Tibial artery (tissue), 4 donors: ENCODE results near the gene SREK1.

Experiments
- DNase-seq, 2 donors: peaks; one replicate each; pipeline ENCODE4 v3.0.0-alpha.2; 2019
- H3K27ac ChIP-seq, 2 donors: fragments of 200-600 bp; sonication (generic) in 1 of 2; 1 replicate in 1 of 2; 2 replicates in 1 of 2; pipeline ENCODE4 v1.5.1; 2018 to 2019; ENCODE audit warnings: mild to moderate bottlenecking in 1 of 2
- H3K27me3 ChIP-seq, 2 donors: fragments of 200-600 bp; sonication (generic) in 1 of 2; one replicate each; pipeline versions ENCODE4 v1.5.1 to v1.6.0; 2016 to 2019
- H3K36me3 ChIP-seq, 3 donors: fragments of 200-600 bp; sonication (generic) in 2 of 3; one replicate each; pipeline ENCODE4 v1.5.1; 2016 to 2019; ENCODE audit warnings: mild to moderate bottlenecking in 2 of 3
- H3K4me1 ChIP-seq, 4 donors: fragments of 200-600 bp; sonication (generic) in 2 of 4; 1 replicate in 3 of 4; 2 replicates in 1 of 4; pipeline ENCODE4 v1.5.1; 2016 to 2019
- H3K4me3 ChIP-seq, 2 donors: fragments of 200-600 bp; sonication (generic) in 1 of 2; 1 replicate in 1 of 2; 2 replicates in 1 of 2; pipeline ENCODE4 v1.5.1; 2018 to 2019; ENCODE audit warnings: mild to moderate bottlenecking in 2 of 2
- H3K9me3 ChIP-seq, 3 donors: fragments of 200-600 bp; sonication (generic) in 1 of 3; one replicate each; pipeline ENCODE4 v1.5.1; 2016 to 2019
- intact Hi-C: fragments of 100-400 bp; cut with DNase I; formaldehyde crosslinking; loops from one replicate; pipeline ENCODE4 v1.15.0; 2023; ENCODE audit warnings: low total_unique reads
- TF ChIP-seq, protein P1 (sequence below), 2 experiments: fragments of 200-600 bp in 1 of 2; fragments of 450-650 bp in 1 of 2; IDR thresholded peaks; one replicate each; pipeline ENCODE4 v1.5.1; 2017 to 2019; ENCODE audit warnings: antibody characterized with exemption in 2 of 2, mild to moderate bottlenecking in 1 of 2, moderate library complexity in 1 of 2

SREK1 gene, protein sequence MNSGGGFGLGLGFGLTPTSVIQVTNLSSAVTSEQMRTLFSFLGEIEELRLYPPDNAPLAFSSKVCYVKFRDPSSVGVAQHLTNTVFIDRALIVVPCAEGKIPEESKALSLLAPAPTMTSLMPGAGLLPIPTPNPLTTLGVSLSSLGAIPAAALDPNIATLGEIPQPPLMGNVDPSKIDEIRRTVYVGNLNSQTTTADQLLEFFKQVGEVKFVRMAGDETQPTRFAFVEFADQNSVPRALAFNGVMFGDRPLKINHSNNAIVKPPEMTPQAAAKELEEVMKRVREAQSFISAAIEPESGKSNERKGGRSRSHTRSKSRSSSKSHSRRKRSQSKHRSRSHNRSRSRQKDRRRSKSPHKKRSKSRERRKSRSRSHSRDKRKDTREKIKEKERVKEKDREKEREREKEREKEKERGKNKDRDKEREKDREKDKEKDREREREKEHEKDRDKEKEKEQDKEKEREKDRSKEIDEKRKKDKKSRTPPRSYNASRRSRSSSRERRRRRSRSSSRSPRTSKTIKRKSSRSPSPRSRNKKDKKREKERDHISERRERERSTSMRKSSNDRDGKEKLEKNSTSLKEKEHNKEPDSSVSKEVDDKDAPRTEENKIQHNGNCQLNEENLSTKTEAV

DNA sequence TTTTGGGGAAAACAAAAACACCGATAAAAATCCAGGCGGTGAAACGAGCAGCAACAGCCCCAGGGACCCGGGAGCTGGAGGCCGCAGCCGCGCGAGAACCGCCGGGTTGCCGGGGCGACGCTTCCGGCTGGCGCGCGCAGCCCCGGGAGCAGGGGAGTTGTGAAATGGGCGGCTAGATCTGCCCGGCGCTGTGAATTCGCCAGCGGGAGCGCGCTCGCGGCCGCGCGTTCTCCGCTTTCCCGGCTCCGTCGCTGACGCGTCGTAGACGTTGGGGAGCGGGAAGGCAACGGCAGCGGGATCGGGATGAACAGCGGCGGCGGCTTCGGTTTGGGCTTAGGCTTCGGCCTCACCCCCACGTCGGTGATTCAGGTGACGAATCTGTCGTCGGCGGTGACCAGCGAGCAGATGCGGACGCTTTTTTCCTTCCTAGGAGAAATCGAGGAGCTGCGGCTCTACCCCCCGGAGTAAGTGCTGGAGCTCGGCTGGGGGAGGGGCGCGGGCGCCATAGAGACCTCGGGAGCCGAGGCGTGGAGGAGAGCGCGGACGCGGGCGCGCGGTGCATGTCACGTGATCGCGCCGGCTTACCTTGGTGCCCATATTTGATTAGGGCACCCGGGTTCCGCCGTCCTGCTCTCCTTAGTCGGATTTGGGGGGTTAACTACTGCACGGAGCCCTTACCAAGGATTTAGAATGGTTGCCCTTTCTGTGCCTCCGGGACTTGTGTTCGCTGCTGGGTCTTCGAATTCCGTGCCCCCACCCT is at the start of gene SREK1:
SREK1 (plus strand) TSS at position 227 of the 760 bp plus-strand sequence; CDS start at position 304, 77 bp downstream.
- intact Hi-C loops = loop anchor here (2.0 to 10.0 kb wide), 2 partner anchors 217 to 519 kb away; partner anchors contain the start of genes ERBIN, SHLD3, TRAPPC13 and TRIM23
- peak; percentile 92 to 95 for DNase-seq
- Histone ChIP-seq H3K4me1 (peaks cover 0 to 39% (median 22%) of the 10 kb centered on the region in 4 donors), H3K36me3 (no peaks in the 10 kb centered on the region), H3K4me3 (peak within 1 kb of the TSS; percentile 77 to 90), H3K27me3 (no peaks in the 10 kb centered on the region), H3K9me3 (no peaks in the 10 kb centered on the region), H3K27ac (peak within 1 kb of the TSS; percentile 97 to 98)
- TF ChIP-seq, protein P1, sequence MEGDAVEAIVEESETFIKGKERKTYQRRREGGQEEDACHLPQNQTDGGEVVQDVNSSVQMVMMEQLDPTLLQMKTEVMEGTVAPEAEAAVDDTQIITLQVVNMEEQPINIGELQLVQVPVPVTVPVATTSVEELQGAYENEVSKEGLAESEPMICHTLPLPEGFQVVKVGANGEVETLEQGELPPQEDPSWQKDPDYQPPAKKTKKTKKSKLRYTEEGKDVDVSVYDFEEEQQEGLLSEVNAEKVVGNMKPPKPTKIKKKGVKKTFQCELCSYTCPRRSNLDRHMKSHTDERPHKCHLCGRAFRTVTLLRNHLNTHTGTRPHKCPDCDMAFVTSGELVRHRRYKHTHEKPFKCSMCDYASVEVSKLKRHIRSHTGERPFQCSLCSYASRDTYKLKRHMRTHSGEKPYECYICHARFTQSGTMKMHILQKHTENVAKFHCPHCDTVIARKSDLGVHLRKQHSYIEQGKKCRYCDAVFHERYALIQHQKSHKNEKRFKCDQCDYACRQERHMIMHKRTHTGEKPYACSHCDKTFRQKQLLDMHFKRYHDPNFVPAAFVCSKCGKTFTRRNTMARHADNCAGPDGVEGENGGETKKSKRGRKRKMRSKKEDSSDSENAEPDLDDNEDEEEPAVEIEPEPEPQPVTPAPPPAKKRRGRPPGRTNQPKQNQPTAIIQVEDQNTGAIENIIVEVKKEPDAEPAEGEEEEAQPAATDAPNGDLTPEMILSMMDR (IDR thresholded peaks at IDR 0.05) = peak in 1 of 2 experiments; percentile 15

DNA sequence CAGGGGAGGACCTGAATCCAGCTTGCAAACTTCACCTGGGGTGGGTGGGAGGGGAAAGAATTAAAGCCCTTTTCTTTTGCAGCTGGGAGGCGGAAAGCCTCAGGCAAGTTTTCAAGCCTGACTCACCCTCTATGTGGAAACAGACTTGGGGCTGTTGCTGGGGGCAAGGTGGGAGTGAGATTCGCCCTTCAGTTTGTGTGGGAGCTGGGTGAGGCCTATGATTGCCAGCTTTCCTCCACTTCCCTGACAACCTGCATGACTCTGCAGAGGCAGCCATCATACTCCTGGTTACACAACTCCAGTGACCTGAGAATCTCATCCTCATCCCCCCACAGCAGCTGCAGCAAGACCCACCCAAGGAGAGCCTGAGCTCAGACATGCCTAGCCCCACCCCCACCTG is 43.2 kb upstream of the SREK1 start:
- TF ChIP-seq, protein P1 (IDR thresholded peaks at IDR 0.05) = no peak
- Histone ChIP-seq H3K36me3 (peaks cover 0 to 5% (median 0%) of the 10 kb centered on the region in 3 donors), H3K27me3 (no peaks in the 10 kb centered on the region), H3K4me3 (no peak overlapping the region), H3K4me1 (no peaks in the 10 kb centered on the region), H3K27ac (no peak overlapping the region), H3K9me3 (peaks cover 0 to 46% (median 22%) of the 10 kb centered on the region in 3 donors)
- DNase-seq = no peak
- intact Hi-C loops = no loop called here

DNA sequence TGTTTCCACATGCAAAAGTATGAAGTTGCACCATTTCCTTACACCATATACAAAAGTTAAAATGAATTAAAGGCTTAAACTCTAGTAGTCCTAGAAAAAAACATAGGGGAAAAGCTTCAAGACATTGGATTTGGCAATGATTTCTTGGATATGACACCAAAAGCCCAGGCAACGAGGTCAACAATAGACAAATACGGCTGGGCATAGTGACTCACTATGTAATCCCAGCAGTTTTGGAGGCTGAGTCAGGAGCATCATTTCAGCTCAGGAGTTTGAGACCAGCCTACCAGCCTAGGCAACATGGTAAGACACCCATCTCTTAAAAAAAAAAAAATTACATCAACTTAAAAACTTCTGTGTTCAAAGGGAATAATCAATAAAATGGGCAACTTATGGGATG is 30.9 kb upstream of the SREK1 start:
- Histone ChIP-seq H3K9me3 (peaks cover 0 to 17% (median 9%) of the 10 kb centered on the region in 3 donors), H3K36me3 (no peaks in the 10 kb centered on the region), H3K27ac (no peak overlapping the region), H3K27me3 (no peaks in the 10 kb centered on the region), H3K4me3 (no peak overlapping the region), H3K4me1 (no peaks in the 10 kb centered on the region)
- TF ChIP-seq, protein P1 (IDR thresholded peaks at IDR 0.05) = no peak
- DNase-seq = no peak
- intact Hi-C loops = no loop called here

DNA sequence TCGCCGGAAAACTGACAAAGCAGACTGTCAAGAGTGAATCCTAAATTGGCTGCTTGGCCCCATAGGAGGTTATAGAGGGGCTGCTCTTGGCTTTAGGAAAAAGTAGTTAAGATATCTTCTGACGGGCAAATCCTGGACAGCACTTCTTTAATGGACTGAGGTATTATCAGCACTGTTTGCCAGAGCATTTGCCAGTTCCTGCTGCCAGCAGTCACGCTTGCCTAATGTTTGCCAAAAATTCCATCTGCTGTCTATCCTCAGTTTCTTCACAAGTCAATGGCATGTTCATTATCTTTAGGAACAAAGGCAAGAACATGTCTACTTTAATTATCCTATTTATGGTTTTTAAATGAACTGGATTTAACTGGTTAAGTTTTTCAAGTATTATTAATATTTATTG is 25.8 kb upstream of the SREK1 start:
- no peaks in the 10 kb centered on the region for H3K27me3 ChIP-seq
- H3K27ac ChIP-seq = no peak overlapping the region
- no peaks in the 10 kb centered on the region for H3K36me3 ChIP-seq
- intact Hi-C loops = no loop called here
- DNase-seq = no peak
- TF ChIP-seq, protein P1 (IDR thresholded peaks at IDR 0.05) = no peak
- no peak overlapping the region for H3K4me3 ChIP-seq
- H3K4me1 ChIP-seq = no peaks in the 10 kb centered on the region
- H3K9me3 ChIP-seq = no peaks in the 10 kb centered on the region

DNA sequence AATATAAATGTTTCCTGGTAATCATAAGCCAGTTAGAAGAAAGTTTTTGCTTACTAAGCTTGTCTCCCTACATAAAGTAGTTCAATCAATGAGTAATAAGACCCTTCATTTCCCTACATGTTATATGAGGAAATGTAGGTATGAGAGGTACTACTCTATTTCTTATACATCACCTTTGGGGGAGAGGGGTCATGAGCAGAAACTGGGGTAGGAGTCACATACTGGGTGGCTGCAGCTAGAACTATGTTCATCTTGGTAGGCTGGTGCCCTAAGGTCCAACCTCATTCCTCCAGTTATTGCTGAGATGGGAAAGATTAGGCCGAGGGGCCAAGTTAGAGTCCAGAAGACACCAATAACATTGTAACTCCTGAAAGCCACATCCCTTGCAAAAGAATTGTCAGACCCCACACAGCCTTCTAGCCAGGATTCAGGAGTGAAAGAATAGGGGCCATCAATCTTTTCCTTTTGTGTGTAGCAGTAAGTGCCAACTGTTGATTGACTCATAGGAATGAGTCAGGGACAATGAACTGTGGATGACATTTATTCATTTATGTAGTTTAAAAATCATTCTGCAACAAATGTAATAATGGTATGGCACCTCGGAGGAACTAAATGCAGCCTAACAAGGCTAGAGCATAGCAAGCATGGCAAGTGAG is 21.6 kb upstream of the SREK1 start:
- H3K4me3 ChIP-seq = no peak overlapping the region
- no peak overlapping the region for H3K27ac ChIP-seq
- no peak for DNase-seq
- intact Hi-C loops = no loop called here
- no peaks in the 10 kb centered on the region for H3K36me3 ChIP-seq
- H3K27me3 ChIP-seq = no peaks in the 10 kb centered on the region
- TF ChIP-seq, protein P1 (IDR thresholded peaks at IDR 0.05) = no peak
- no peaks in the 10 kb centered on the region for H3K4me1 ChIP-seq
- H3K9me3 ChIP-seq = no peaks in the 10 kb centered on the region
